ENCODE data around the gene GPR63. TPM values are rescaled to one million over a fixed set of nuclear protein-coding genes. Genes with fewer than 3 reads are reported as not detected.

Gene GPR63
- total and polyA plus RNA-seq, 2 experiments from 2014 or later = 1.9 to 7.7 TPM

GRCh38 chr6:96821034-96821433 is 16.2 kb downstream of the GPR63 start:
- no peaks in the 10 kb centered on the region for H3K9me3 ChIP-seq (ENCODE audit: low read depth)
- no peaks in the 10 kb centered on the region for H3K36me3 ChIP-seq (replicated peaks; ENCODE audit: insufficient read depth, low read depth)

GRCh38 chr6:96816301-96816817 is 20.9 kb downstream of the GPR63 start:
- H3K4me3 ChIP-seq = no peak overlapping the region
- H3K4me1 ChIP-seq (ENCODE audit: insufficient read depth) = no peaks in the 10 kb centered on the region
- peak; percentile 26 for DNase-seq (ENCODE audit: low spot score)
- no peak for TF ChIP-seq EZH2 (IDR thresholded peaks at IDR 0.05; ENCODE audit: borderline replicate concordance)
- WGBS (ENCODE audit: low lambda C conversion rate, missing lambda C conversion rate) = 15% methylated on average over 5 of the region's 5 CpGs
- no peaks in the 10 kb centered on the region for H4K20me1 ChIP-seq (ENCODE audit: insufficient read depth, poor library complexity, severe bottlenecking)
- peaks cover 20% of the 10 kb centered on the region for H3K79me2 ChIP-seq
- H2AFZ ChIP-seq = no peak overlapping the region
- no peaks in the 10 kb centered on the region for H3K9me2 ChIP-seq (replicated peaks; ENCODE audit: insufficient read depth)
- H3K36me3 ChIP-seq (replicated peaks; ENCODE audit: insufficient read depth, low read depth) = no peaks in the 10 kb centered on the region
- H3K27me3 ChIP-seq = no peaks in the 10 kb centered on the region
- peak overlapping the region; percentile 15 for H3K27ac ChIP-seq
- H3K9me3 ChIP-seq (ENCODE audit: low read depth) = no peaks in the 10 kb centered on the region
- H3K4me2 ChIP-seq = peak overlapping the region; percentile 69

More at GRCh38 chr6:96821034-96821433, 16.2 kb downstream of the GPR63 start:
- no peak overlapping the region for H3K4me3 ChIP-seq
- no peak overlapping the region for H2AFZ ChIP-seq
- WGBS (ENCODE audit: low lambda C conversion rate, missing lambda C conversion rate) = 94% methylated on average over 4 of the region's 4 CpGs
- H3K4me2 ChIP-seq = no peak overlapping the region
- no peaks in the 10 kb centered on the region for H3K4me1 ChIP-seq (ENCODE audit: insufficient read depth)
- no peak for DNase-seq (ENCODE audit: low spot score)
- no peak for TF ChIP-seq CTCF (IDR thresholded peaks at IDR 0.05; ENCODE audit: poor library complexity)
- no peak for TF ChIP-seq EZH2 (IDR thresholded peaks at IDR 0.05; ENCODE audit: borderline replicate concordance)
- TF ChIP-seq EZH2phosphoT487 (IDR thresholded peaks at IDR 0.05; ENCODE audit: low read depth, severe bottlenecking, unreplicated experiment) = no peak
- H3K27ac ChIP-seq = no peak overlapping the region
- no peaks in the 10 kb centered on the region for H4K20me1 ChIP-seq (ENCODE audit: insufficient read depth, poor library complexity, severe bottlenecking)
- peaks cover 12% of the 10 kb centered on the region for H3K79me2 ChIP-seq
- H3K27me3 ChIP-seq = no peaks in the 10 kb centered on the region
- no peaks in the 10 kb centered on the region for H3K9me2 ChIP-seq (replicated peaks; ENCODE audit: insufficient read depth)

- H3K4me2 ChIP-seq = no peak overlapping the region
Measured at GRCh38 chr6:96814625-96815024, 22.7 kb downstream of the GPR63 start.

More at GRCh38 chr6:96814625-96815024, 22.7 kb downstream of the GPR63 start:
- Histone ChIP-seq H3K27ac (no peak overlapping the region), H3K27me3 (no peaks in the 10 kb centered on the region), H2AFZ (no peak overlapping the region), H3K4me3 (no peak overlapping the region), H4K20me1 (ENCODE audit: insufficient read depth, poor library complexity, severe bottlenecking) (no peaks in the 10 kb centered on the region), H3K79me2 (peaks cover 21% of the 10 kb centered on the region), H3K9me2 (replicated peaks; ENCODE audit: insufficient read depth) (no peaks in the 10 kb centered on the region), H3K36me3 (replicated peaks; ENCODE audit: insufficient read depth, low read depth) (no peaks in the 10 kb centered on the region), H3K9me3 (ENCODE audit: low read depth) (no peaks in the 10 kb centered on the region), H3K4me1 (ENCODE audit: insufficient read depth) (no peaks in the 10 kb centered on the region)
- no peak for DNase-seq (ENCODE audit: low spot score)
- 83% methylated on average over 1 of the region's 1 CpG for WGBS (ENCODE audit: low lambda C conversion rate, missing lambda C conversion rate)
- no peak for TF ChIP-seq CTCF (IDR thresholded peaks at IDR 0.05; ENCODE audit: poor library complexity)
- no peak for TF ChIP-seq EZH2 (IDR thresholded peaks at IDR 0.05; ENCODE audit: borderline replicate concordance)
- TF ChIP-seq EZH2phosphoT487 (IDR thresholded peaks at IDR 0.05; ENCODE audit: low read depth, severe bottlenecking, unreplicated experiment) = no peak

Data from hepatocyte (in vitro differentiated cells).